OCI-LY1 (cell line): ENCODE measurements around the gene OR4D1.

Experiments
- H2AFZ ChIP-seq: fragments of 200-600 bp; sonication (generic), shearing (Covaris generic); 2 replicates; pipeline ENCODE4 v1.6.0; 2014; ENCODE audit warnings: antibody characterized with exemption, mild to moderate bottlenecking, low read length
- H3F3A ChIP-seq: fragments of 200-600 bp; sonication (generic), shearing (Covaris generic); 2 replicates; pipeline ENCODE4 v1.6.0; 2014; ENCODE audit warnings: mild to moderate bottlenecking, antibody characterized with exemption, low read length, moderate library complexity; ENCODE audit not compliant: insufficient read depth
- H3K27ac ChIP-seq: fragments of 200-600 bp; sonication (generic); 2 replicates; pipeline ENCODE4 v1.5.1; 2014; ENCODE audit warnings: low read length, mixed run types, mild to moderate bottlenecking, low read depth; ENCODE audit not compliant: poor library complexity, severe bottlenecking
- H3K27me3 ChIP-seq: fragments of 200-600 bp; sonication (generic); 2 replicates; pipeline ENCODE4 v1.6.0; 2014; ENCODE audit warnings: antibody characterized with exemption, mild to moderate bottlenecking, low read length, moderate library complexity; ENCODE audit not compliant: insufficient read depth
- H3K36me3 ChIP-seq: fragments of 200-600 bp; sonication (generic); 2 replicates; pipeline ENCODE4 v1.6.1; 2014; ENCODE audit warnings: mild to moderate bottlenecking, antibody characterized with exemption, low read length, moderate library complexity, mixed read lengths; ENCODE audit not compliant: insufficient read depth
- H3K4me1 ChIP-seq: fragments of 200-600 bp; sonication (generic); 2 replicates; pipeline ENCODE4 v1.5.1; 2014; ENCODE audit warnings: mild to moderate bottlenecking, low read length, moderate library complexity; ENCODE audit not compliant: insufficient read depth, severe bottlenecking
- H3K4me2 ChIP-seq: fragments of 200-600 bp; sonication (generic), shearing (Covaris generic); 2 replicates; pipeline ENCODE4 v1.6.1; 2014; ENCODE audit warnings: low read length
- H3K4me3 ChIP-seq: fragments of 200-600 bp; sonication (generic); 2 replicates; pipeline ENCODE4 v1.5.1; 2014; ENCODE audit warnings: low read length, low read depth, mild to moderate bottlenecking, mixed read lengths; ENCODE audit not compliant: poor library complexity, severe bottlenecking
- H3K79me2 ChIP-seq: fragments of 200-600 bp; shearing (Covaris generic); 2 replicates; pipeline ENCODE4 v1.6.1; 2016; ENCODE audit warnings: mixed run types, low read length, mixed read lengths; ENCODE audit not compliant: insufficient read depth
- H3K9ac ChIP-seq: fragments of 200-600 bp; sonication (generic), shearing (Covaris generic); 2 replicates; pipeline ENCODE4 v1.6.1; 2014; ENCODE audit warnings: mild to moderate bottlenecking, low read length, mixed read lengths
- H3K9me2 ChIP-seq: fragments of 200-600 bp; sonication (generic), shearing (Covaris generic); 2 replicates; pipeline ENCODE4 v1.6.1; 2014; ENCODE audit warnings: low read depth, mild to moderate bottlenecking, low read length, mixed read lengths
- H3K9me3 ChIP-seq: fragments of 200-600 bp; shearing (Covaris generic); 2 replicates; pipeline ENCODE4 v1.6.1; 2014; ENCODE audit warnings: low read length, mixed read lengths
- H4K20me1 ChIP-seq: fragments of 200-600 bp; sonication (generic), shearing (Covaris generic); 2 replicates; pipeline ENCODE4 v1.6.0; 2016; ENCODE audit warnings: mild to moderate bottlenecking, low read length; ENCODE audit not compliant: insufficient read depth
- EZH2 ChIP-seq: fragments of 200-600 bp; sonication (generic), shearing (Covaris generic); IDR thresholded peaks from 2 replicates; pipeline ENCODE4 v1.8.0; 2017; ENCODE audit warnings: borderline replicate concordance, mixed run types, mild to moderate bottlenecking, antibody characterized with exemption, low read length, moderate library complexity, mixed read lengths
- TF ChIP-seq, protein P1 (sequence below): fragments of 200-600 bp; sonication (generic), shearing (Covaris generic); IDR thresholded peaks from 2 replicates; pipeline ENCODE4 v1.5.1; 2017; ENCODE audit warnings: mild to moderate bottlenecking, antibody characterized with exemption, low read length, moderate library complexity, mixed read lengths

The OR4D1 gene

DNA sequence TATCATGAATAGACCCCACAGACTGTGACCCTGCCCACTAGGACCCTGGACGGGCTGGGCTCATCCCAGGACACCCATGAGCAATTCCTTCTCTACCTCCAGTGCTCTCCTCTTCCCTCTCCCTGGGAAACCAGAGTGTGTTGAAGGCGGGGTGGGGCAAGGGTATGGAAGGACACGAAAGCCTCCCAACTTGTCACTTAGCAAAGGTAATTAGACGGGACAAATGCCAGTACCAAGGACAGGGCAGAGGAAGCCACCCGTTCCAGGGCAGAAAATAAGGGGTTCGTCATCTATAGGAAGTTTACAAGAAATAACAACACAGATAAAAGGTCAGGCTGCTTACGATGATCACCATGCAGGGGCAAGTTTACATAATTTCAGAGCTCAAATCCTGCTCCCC lies 39.5 kb downstream of the OR4D1 start:
- H3K27me3 ChIP-seq, result peaks cover 5% of the 10 kb centered on the region; the same call in 1 of the 2 replicates
- TF ChIP-seq EZH2, result no peak
- TF ChIP-seq, protein P1, sequence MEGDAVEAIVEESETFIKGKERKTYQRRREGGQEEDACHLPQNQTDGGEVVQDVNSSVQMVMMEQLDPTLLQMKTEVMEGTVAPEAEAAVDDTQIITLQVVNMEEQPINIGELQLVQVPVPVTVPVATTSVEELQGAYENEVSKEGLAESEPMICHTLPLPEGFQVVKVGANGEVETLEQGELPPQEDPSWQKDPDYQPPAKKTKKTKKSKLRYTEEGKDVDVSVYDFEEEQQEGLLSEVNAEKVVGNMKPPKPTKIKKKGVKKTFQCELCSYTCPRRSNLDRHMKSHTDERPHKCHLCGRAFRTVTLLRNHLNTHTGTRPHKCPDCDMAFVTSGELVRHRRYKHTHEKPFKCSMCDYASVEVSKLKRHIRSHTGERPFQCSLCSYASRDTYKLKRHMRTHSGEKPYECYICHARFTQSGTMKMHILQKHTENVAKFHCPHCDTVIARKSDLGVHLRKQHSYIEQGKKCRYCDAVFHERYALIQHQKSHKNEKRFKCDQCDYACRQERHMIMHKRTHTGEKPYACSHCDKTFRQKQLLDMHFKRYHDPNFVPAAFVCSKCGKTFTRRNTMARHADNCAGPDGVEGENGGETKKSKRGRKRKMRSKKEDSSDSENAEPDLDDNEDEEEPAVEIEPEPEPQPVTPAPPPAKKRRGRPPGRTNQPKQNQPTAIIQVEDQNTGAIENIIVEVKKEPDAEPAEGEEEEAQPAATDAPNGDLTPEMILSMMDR, result no peak
- no peak overlapping the region for H3K27ac ChIP-seq
- H3K79me2 ChIP-seq, result no peaks in the 10 kb centered on the region
- H2AFZ ChIP-seq, result no peak overlapping the region
- H3K36me3 ChIP-seq, result no peaks in the 10 kb centered on the region
- H3K9me2 ChIP-seq, result no peaks in the 10 kb centered on the region
- H3K9me3 ChIP-seq, result no peaks in the 10 kb centered on the region
- no peaks in the 10 kb centered on the region for H3F3A ChIP-seq
- H3K4me2 ChIP-seq, result no peak overlapping the region
- no peaks in the 10 kb centered on the region for H3K4me1 ChIP-seq
- H3K9ac ChIP-seq, result no peak overlapping the region
- H3K4me3 ChIP-seq, result no peak overlapping the region
- no peaks in the 10 kb centered on the region for H4K20me1 ChIP-seq

DNA sequence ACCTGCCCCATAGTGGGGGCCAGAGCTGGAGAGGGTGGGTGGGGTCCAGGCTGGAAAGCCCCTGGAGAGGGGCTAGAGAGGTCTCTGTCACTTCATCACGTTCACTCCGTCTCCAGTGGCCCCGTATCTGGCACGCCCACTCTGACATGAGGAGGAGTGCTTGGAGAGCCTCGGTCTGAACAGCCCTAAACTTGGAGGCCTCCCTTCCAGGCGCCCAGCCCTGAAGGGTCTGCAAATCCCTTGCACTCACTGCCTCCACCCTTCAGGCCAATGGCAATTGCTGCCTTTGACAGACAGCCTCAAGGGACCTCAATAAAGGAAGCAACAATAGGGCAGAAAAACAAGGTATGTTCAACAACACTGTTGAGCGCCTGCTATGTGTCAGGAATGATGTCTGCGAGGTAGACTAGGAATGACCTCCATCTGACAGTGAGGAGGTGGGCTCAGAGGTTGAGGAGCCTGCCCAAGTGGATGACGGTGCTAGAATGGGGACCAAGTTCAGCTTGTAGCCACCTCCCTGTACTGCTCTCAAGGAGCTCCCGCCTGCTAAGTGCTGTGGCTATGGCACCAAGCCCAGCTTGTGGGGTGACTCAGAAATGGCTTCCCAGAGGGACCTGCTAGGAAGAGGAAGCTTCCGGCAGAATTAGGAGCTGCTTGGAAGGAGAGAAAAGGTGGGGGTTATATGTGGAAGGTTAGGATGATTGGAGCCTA lies 41.4 kb downstream of the OR4D1 start:
- no peak overlapping the region for H2AFZ ChIP-seq
- H3K9me2 ChIP-seq, result no peaks in the 10 kb centered on the region
- no peaks in the 10 kb centered on the region for H3K79me2 ChIP-seq
- H3K9ac ChIP-seq, result no peak overlapping the region
- no peak overlapping the region for H3K4me3 ChIP-seq
- no peaks in the 10 kb centered on the region for H4K20me1 ChIP-seq
- H3K27ac ChIP-seq, result no peak overlapping the region
- H3K4me2 ChIP-seq, result no peak overlapping the region
- H3K4me1 ChIP-seq, result no peaks in the 10 kb centered on the region
- H3K27me3 ChIP-seq, result peaks cover 5% of the 10 kb centered on the region; the same call in 1 of the 2 replicates
- H3K36me3 ChIP-seq, result no peaks in the 10 kb centered on the region
- H3K9me3 ChIP-seq, result no peaks in the 10 kb centered on the region
- no peak for TF ChIP-seq EZH2
- TF ChIP-seq, protein P1, result no peak
- H3F3A ChIP-seq, result no peaks in the 10 kb centered on the region

DNA sequence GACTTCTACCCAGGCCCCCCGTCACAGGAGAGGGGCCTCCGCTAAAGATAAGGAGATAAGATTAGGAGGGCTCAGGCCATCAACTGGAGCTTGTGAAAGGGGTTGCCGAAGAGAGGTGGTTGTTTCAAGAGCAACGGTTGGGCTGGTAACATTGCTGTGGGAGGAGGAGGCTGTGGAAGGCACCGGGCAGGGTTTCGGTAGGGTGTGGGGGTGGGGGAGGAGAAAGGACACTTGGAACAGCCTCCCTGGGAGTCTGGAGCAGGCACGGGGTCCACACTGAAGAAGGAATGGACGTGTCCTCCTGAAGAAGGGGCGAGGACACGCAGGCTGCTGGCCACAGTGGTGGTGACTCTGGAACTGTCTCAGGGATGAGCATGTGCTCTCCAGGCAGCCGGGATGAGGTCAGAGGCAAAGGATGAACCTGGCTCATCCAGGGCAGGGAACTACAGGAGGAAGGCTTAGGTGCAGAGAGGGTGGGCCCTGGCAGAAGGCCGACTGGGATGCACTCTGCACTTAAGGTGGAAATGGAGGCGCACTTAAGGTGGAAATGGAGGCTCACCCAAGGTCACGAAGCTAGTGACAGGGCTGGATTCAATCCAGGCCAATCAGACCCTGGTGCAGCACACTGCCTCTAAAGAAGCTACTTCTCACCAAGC lies 43.2 kb downstream of the OR4D1 start:
- no peaks in the 10 kb centered on the region for H3K79me2 ChIP-seq
- H3K4me2 ChIP-seq, result no peak overlapping the region
- H3K9ac ChIP-seq, result no peak overlapping the region
- no peaks in the 10 kb centered on the region for H3K9me3 ChIP-seq
- no peak overlapping the region for H2AFZ ChIP-seq
- H3K9me2 ChIP-seq, result no peaks in the 10 kb centered on the region
- no peaks in the 10 kb centered on the region for H3K36me3 ChIP-seq
- H3K4me3 ChIP-seq, result no peak overlapping the region
- no peak overlapping the region for H3K27ac ChIP-seq
- no peaks in the 10 kb centered on the region for H4K20me1 ChIP-seq
- H3K27me3 ChIP-seq, result peaks cover 6% of the 10 kb centered on the region; the same call in 1 of the 2 replicates
- H3F3A ChIP-seq, result no peaks in the 10 kb centered on the region
- H3K4me1 ChIP-seq, result no peaks in the 10 kb centered on the region
- TF ChIP-seq, protein P1, result no peak
- TF ChIP-seq EZH2, result no peak
